Measurements from ENCODE around the gene NAA80. TPM values are rescaled to one million over a fixed set of nuclear protein-coding genes. Genes with fewer than 3 reads are reported as not detected.
"Not testable (repeated sequence)": the region's sequence is repeated elsewhere in the genome, so short reads cannot be mapped to it uniquely, and the experiment has no call there.

NAA80 gene
- total RNA-seq, 1 donor from 2014 or later: 12.5 TPM

DNA sequence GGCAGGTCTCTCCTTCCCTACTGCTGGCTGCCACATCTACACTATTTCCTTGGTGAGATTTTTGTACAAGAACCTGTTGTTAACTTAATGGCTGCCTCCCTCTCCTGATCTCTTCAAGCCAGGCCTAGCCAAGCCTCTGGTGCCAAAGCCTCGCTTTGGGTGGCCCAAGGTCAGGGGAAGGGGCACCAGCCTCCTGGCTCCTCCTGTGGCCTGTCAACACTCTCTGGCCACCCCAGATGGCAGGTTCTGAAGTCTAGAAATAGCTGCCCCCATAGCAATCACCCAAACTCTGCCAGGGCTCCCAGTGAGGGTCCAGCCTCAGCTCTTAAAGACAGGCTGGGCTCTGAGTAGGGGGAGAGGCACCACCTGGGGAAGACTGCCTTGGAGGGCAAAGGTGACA is 11.9 kb downstream of the NAA80 start:
- Histone ChIP-seq H3K27ac (no peak overlapping the region), H3K27me3 (no peaks in the 10 kb centered on the region), H3K4me1 (peaks cover 9% of the 10 kb centered on the region), H3K9me3 (no peaks in the 10 kb centered on the region), H3K36me3 (peaks cover 31% of the 10 kb centered on the region), H3K4me3 (no peak overlapping the region)
- ATAC-seq (no peak), DNase-seq (no peak)
- intact Hi-C loops (cut with DNase I): no loop called here
- TF ChIP-seq CTCF (IDR thresholded peaks at IDR 0.05): no peak

DNA sequence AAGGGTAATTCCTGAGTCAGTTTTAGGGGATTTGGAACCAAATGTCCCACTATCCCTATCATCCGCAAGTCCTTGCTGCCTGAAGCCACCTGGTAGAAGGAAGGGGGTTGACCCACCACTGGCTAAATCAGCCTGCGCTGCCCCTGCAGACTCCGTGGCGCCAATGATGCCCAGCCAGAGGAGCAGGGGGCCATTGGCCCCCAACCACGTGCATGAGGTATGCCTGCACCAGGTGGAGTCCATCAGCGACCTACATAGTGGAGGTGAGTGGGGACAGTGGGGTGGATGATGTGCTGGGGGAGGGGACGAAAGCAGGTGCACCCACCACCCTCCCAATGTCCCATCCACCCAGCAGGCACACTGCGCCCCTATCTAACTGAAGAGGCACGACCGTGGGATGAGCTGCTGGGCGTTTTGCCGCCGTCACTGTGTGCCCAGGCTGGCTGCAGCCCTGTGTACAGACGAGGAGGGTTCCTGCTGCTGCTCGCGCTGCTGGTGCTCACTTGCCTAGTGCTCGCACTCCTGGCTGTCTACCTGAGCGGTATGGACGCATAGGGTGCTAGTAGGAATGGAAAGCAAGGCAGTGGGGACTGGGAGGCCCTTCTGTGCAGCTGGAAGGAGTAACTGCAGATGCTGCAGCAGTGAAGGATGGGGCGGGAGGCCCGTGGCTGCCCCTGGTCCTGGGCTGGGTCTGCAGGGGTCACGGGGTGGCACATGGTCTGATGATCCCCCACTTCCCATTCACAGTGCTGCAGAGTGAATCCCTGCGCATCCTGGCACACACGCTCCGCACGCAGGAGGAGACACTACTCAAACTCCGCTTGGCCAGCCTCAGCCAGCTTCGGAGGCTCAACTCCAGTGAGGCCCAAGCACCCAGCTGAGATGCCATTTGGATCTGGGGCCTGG is 12.6 kb downstream of the NAA80 start:
- no peak for TF ChIP-seq CTCF (IDR thresholded peaks at IDR 0.05)
- Histone ChIP-seq H3K36me3 (peaks cover 31% of the 10 kb centered on the region), H3K4me1 (peaks cover 8% of the 10 kb centered on the region), H3K4me3 (no peak overlapping the region), H3K27ac (no peak overlapping the region), H3K27me3 (no peaks in the 10 kb centered on the region), H3K9me3 (no peaks in the 10 kb centered on the region)
- DNase-seq (no peak), ATAC-seq (no peak)
- intact Hi-C loops (cut with DNase I): no loop called here

DNA sequence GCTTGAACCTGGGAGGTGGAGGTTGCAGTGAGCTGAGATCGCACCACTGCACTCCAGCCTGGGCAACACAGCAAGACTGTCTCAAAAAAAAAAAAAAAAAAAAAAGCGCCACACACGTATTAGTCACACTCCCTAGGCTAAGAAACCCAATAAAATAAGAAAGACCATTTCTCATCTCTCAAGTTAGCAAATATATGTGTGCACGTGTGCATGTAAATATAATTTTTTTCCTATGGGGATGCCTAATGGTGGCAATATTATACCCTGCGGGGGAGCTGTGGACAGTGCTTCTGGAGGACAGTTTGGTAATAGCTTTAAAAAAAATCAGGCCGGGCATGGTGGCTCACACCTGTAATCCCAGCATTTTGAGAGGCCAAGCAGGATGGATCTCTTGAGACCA is 15.1 kb downstream of the NAA80 start:
- H3K27me3 ChIP-seq; intact Hi-C loops (cut with DNase I); H3K4me3 ChIP-seq; H3K9me3 ChIP-seq; H3K4me1 ChIP-seq; ATAC-seq; DNase-seq; H3K27ac ChIP-seq: not testable (repeated sequence)
- H3K36me3 ChIP-seq: peaks cover 18% of the 10 kb centered on the region

DNA sequence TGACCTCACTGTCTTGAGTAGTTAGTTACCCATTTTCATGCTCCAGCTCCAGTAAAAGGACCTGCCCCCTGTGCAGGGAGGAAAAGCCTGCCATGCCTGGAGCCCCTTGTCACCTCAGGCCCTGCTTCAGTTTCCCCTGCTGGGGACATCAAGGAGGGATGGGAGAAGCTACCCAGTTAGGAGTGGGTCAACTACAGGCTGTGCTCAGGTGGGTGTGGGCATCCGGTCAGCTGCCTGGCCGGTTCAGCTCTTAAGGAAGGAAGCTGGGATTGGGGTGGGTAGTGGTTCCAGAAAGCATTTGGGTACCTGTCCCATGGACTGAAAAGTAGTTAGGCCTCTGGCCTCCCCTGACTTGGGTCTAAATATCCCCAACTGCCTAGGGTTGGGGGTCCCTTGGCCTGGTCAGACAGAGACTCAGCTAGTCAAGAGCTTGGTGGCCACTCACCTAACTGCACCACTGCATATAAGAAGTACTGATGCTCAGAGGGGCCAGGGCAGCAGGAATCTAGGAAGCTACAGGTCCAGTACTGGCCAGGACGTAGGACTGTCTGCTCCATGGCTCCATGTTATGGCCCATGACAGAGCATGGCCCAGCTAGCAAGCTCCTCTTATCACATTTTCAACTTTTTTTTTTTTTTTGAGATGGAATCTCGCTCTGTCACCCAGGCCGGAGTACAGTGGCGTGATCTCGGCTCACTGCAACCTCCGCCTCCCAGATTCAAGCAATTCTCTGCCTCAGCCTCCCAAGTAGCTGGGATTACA is 19.8 kb downstream of the NAA80 start:
- peak; percentile 2 for ATAC-seq
- Histone ChIP-seq H3K4me3 (no peak overlapping the region), H3K27ac (no peak overlapping the region), H3K9me3 (no peaks in the 10 kb centered on the region), H3K4me1 (peaks cover 4% of the 10 kb centered on the region), H3K27me3 (peaks cover 6% of the 10 kb centered on the region), H3K36me3 (no peaks in the 10 kb centered on the region)
- TF ChIP-seq CTCF (IDR thresholded peaks at IDR 0.05): no peak
- DNase-seq: no peak
- intact Hi-C loops (cut with DNase I): no loop called here

DNA sequence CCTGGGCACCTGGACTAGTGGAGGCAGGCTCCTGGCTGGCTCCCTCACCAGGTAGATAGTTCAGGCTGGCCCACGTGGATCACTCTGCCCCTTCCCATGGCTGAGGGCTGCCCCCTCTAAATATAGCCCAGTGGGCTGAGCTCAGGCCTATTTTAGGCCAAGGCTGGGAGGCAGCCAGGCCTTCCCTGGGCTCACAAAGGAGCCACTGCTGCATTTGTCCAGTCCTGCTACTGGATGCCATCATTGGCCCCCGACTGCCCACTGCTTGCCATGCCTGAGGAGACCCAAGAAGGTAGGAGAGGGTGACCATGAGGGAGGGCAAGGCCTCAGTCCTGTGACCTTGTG is 20.4 kb downstream of the NAA80 start, which contains the start of gene LSMEM2:
Gene LSMEM2 (plus strand): TSS at position 208 of the 345 bp plus-strand sequence. CDS start 27 bp downstream, at position 235.
- Histone ChIP-seq H3K4me3 (no peak within 1 kb of the TSS), H3K27ac (no peak within 1 kb of the TSS), H3K36me3 (no peaks in the 10 kb centered on the region), H3K27me3 (peaks cover 7% of the 10 kb centered on the region), H3K4me1 (peaks cover 9% of the 10 kb centered on the region), H3K9me3 (no peaks in the 10 kb centered on the region)
- DNase-seq (no peak), ATAC-seq (no peak)
- TF ChIP-seq CTCF (IDR thresholded peaks at IDR 0.05): no peak
- intact Hi-C loops (cut with DNase I): no loop called here

Data from upper lobe of right lung (tissue), 1 donor.